Thyroid gland (tissue), 4 donors: ENCODE measurements around the gene C22orf42.
"Not testable (repeated sequence)": the region's sequence is repeated elsewhere in the genome, so short reads cannot be mapped to it uniquely, and the experiment has no call there.

ENCODE experiments used
- POLR2A ChIP-seq, 2 donors: fragments of 450-650 bp; IDR thresholded peaks; one replicate each; pipeline ENCODE4 v1.6.1; 2017; ENCODE audit warnings: antibody characterized with exemption in 2 of 2, mild to moderate bottlenecking in 2 of 2, moderate library complexity in 1 of 2
- TF ChIP-seq, protein P1 (sequence below), 6 experiments: fragments of 200-600 bp in 3 of 6; fragments of 450-650 bp in 3 of 6; sonication (generic) in 3 of 6; IDR thresholded peaks; one replicate each; pipeline ENCODE4 v1.5.1; 2016 to 2019; ENCODE audit warnings: antibody characterized with exemption in 6 of 6, mild to moderate bottlenecking in 2 of 6, inconsistent platforms in 1 of 6, moderate library complexity in 1 of 6

DNA sequence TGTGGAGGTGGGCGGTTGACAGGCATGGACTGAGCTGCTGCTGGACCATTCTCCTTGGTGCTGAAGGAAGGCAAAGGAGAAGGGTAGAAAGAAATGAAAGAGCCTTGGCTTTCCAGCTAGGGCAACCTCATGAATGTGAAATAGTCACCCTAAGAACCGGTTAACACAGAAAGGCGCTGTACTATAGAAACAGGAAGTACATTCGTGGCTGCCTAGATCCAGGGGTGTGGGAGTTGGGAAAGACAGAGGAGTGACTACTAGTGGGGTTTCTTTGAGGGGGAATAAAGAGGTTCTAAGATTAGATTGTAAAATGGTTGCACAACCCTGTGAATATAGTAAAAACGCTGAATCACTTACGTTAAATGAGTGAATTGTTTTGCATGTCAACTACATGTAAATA lies 7.5 kb downstream of the C22orf42 start:
- TF ChIP-seq, protein P1, sequence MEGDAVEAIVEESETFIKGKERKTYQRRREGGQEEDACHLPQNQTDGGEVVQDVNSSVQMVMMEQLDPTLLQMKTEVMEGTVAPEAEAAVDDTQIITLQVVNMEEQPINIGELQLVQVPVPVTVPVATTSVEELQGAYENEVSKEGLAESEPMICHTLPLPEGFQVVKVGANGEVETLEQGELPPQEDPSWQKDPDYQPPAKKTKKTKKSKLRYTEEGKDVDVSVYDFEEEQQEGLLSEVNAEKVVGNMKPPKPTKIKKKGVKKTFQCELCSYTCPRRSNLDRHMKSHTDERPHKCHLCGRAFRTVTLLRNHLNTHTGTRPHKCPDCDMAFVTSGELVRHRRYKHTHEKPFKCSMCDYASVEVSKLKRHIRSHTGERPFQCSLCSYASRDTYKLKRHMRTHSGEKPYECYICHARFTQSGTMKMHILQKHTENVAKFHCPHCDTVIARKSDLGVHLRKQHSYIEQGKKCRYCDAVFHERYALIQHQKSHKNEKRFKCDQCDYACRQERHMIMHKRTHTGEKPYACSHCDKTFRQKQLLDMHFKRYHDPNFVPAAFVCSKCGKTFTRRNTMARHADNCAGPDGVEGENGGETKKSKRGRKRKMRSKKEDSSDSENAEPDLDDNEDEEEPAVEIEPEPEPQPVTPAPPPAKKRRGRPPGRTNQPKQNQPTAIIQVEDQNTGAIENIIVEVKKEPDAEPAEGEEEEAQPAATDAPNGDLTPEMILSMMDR (IDR thresholded peaks at IDR 0.05) = not testable (repeated sequence)
- TF ChIP-seq POLR2A (IDR thresholded peaks at IDR 0.05) = not testable (repeated sequence)
